GM12872 (cell line): ENCODE results near the gene CEBPG.

Experiments used
- CTCF ChIP-seq: IDR thresholded peaks from 3 replicates; pipeline ENCODE4 v1.5.1; 2011; ENCODE audit warnings: low read depth, mild to moderate bottlenecking, low read length, moderate library complexity; ENCODE audit not compliant: insufficient read depth

Gene CEBPG

GRCh38 chr19:33408116-33408515 is 34.6 kb downstream of the CEBPG start:
- no peak for TF ChIP-seq CTCF

GRCh38 chr19:33408538-33409434 is 35.3 kb downstream of the CEBPG start:
- TF ChIP-seq CTCF: no peak

GRCh38 chr19:33409906-33410685 is 36.6 kb downstream of the CEBPG start:
- TF ChIP-seq CTCF: no peak

GRCh38 chr19:33410915-33411401 is 37.4 kb downstream of the CEBPG start:
- TF ChIP-seq CTCF: no peak

- no peak for TF ChIP-seq CTCF
Measured at GRCh38 chr19:33411621-33412180, 38.2 kb downstream of the CEBPG start.

- TF ChIP-seq CTCF: no peak
Measured at GRCh38 chr19:33412601-33413425, 39.3 kb downstream of the CEBPG start.

- TF ChIP-seq CTCF: no peak
Measured at GRCh38 chr19:33413426-33413725, 39.9 kb downstream of the CEBPG start.
